ENCODE data around the gene NDUFA8. TPM values are rescaled to one million over a fixed set of nuclear protein-coding genes. Genes with fewer than 3 reads are reported as not detected.

The NDUFA8 gene
- total RNA-seq, 3 donors from 2014 or later (not counting 1 experiment from before 2014, with no cell fraction given) = 6.6 to 15.9 (median 10.8) TPM

GRCh38 chr9:122113574-122113973, 46.0 kb downstream of the NDUFA8 start:
- Histone ChIP-seq H3K27me3 (ENCODE audit: control insufficient read depth, insufficient read depth, low read length) (no peaks in the 10 kb centered on the region), H3K36me3 (ENCODE audit: control insufficient read depth, insufficient read depth, low read length) (no peaks in the 10 kb centered on the region), H3K4me1 (ENCODE audit: control insufficient read depth, insufficient read depth, low read length) (no peaks in the 10 kb centered on the region), H3K27ac (ENCODE audit: low read length) (no peak overlapping the region), H3K4me3 (ENCODE audit: low read length) (no peak overlapping the region), H3K9me3 (ENCODE audit: control insufficient read depth, insufficient read depth, low read length) (no peaks in the 10 kb centered on the region)
- Mint-ChIP-seq H3K27ac (no peak overlapping the region), H3K4me3 (no peak overlapping the region), H3K36me3 (no peaks in the 10 kb centered on the region), H3K9me3 (no peaks in the 10 kb centered on the region), H3K27me3 (ENCODE audit: low read depth in 2 of 2) (peaks cover 0 to 6% of the 10 kb centered on the region in 2 donors), H3K4me1 (no peaks in the 10 kb centered on the region)
- intact Hi-C loops (cut with micrococcal nuclease) = no loop called here
- ATAC-seq (no peak), DNase-seq (no peak)
- TF ChIP-seq CTCF (IDR thresholded peaks at IDR 0.05) = no peak
- 65% methylated on average over 2 of the region's 5 CpGs for WGBS (ENCODE audit: insufficient coverage)

- H3K36me3 ChIP-seq (ENCODE audit: control insufficient read depth, insufficient read depth, low read length) = no peaks in the 10 kb centered on the region
- Mint-ChIP-seq H3K4me1 (no peaks in the 10 kb centered on the region), H3K4me3 (no peak overlapping the region), H3K27me3 (ENCODE audit: low read depth in 2 of 2) (peaks cover 0 to 6% of the 10 kb centered on the region in 2 donors), H3K27ac (no peak overlapping the region), H3K36me3 (no peaks in the 10 kb centered on the region), H3K9me3 (no peaks in the 10 kb centered on the region)
- TF ChIP-seq CTCF (IDR thresholded peaks at IDR 0.05) = no peak
- H3K27me3 ChIP-seq (ENCODE audit: control insufficient read depth, insufficient read depth, low read length) = no peaks in the 10 kb centered on the region
- 87% methylated on average over 6 of the region's 6 CpGs for WGBS (ENCODE audit: insufficient coverage)
- intact Hi-C loops (cut with micrococcal nuclease) = no loop called here
- H3K9me3 ChIP-seq (ENCODE audit: control insufficient read depth, insufficient read depth, low read length) = no peaks in the 10 kb centered on the region
- no peak for ATAC-seq
- H3K27ac ChIP-seq (ENCODE audit: low read length) = no peak overlapping the region
- H3K4me3 ChIP-seq (ENCODE audit: low read length) = no peak overlapping the region
- H3K4me1 ChIP-seq (ENCODE audit: control insufficient read depth, insufficient read depth, low read length) = no peaks in the 10 kb centered on the region
- no peak for DNase-seq
These were observed 47.3 kb downstream of the NDUFA8 start for GRCh38 chr9:122112238-122112637.

- WGBS (ENCODE audit: insufficient coverage) = 87% methylated on average over 9 of the region's 9 CpGs
These were observed 48.0 kb downstream of the NDUFA8 start for GRCh38 chr9:122111413-122112085.

More at GRCh38 chr9:122111413-122112085, 48.0 kb downstream of the NDUFA8 start:
- no peak for TF ChIP-seq CTCF (IDR thresholded peaks at IDR 0.05)
- Mint-ChIP-seq H3K27ac (no peak overlapping the region), H3K36me3 (no peaks in the 10 kb centered on the region), H3K27me3 (ENCODE audit: low read depth in 2 of 2) (peaks cover 0 to 6% of the 10 kb centered on the region in 2 donors), H3K4me3 (no peak overlapping the region), H3K9me3 (no peaks in the 10 kb centered on the region), H3K4me1 (no peaks in the 10 kb centered on the region)
- intact Hi-C loops (cut with micrococcal nuclease) = no loop called here
- Histone ChIP-seq H3K27ac (ENCODE audit: low read length) (no peak overlapping the region), H3K9me3 (ENCODE audit: control insufficient read depth, insufficient read depth, low read length) (no peaks in the 10 kb centered on the region), H3K4me3 (ENCODE audit: low read length) (no peak overlapping the region), H3K4me1 (ENCODE audit: control insufficient read depth, insufficient read depth, low read length) (no peaks in the 10 kb centered on the region), H3K36me3 (ENCODE audit: control insufficient read depth, insufficient read depth, low read length) (no peaks in the 10 kb centered on the region), H3K27me3 (ENCODE audit: control insufficient read depth, insufficient read depth, low read length) (no peaks in the 10 kb centered on the region)
- DNase-seq (no peak), ATAC-seq (no peak)

Data from natural killer cell (primary cell).